T-helper 2 cell treated with Interferon-gamma antibody and Interleukin-4, amounts not matched to agents 100 ng/mL and 5 ng/mL, for 36 hours (primary cell): ENCODE measurements around the gene TRIM4. TPM values are rescaled to one million over a fixed set of nuclear protein-coding genes. Genes with fewer than 3 reads are reported as not detected.
"Not testable (repeated sequence)": the region's sequence is repeated elsewhere in the genome, so short reads cannot be mapped to it uniquely, and the experiment has no call there.

Experiments used
- intact Hi-C: fragments of 100-400 bp; cut with micrococcal nuclease; formaldehyde crosslinking; loops from one replicate; pipeline ENCODE4 v1.15.1; 2023
- total RNA-seq: library from RNA; stranded (reverse); gene quantifications from 2 replicates; pipeline ENCODE4 v1.2.3, GENCODE V29; 2022

TRIM4 gene, protein sequence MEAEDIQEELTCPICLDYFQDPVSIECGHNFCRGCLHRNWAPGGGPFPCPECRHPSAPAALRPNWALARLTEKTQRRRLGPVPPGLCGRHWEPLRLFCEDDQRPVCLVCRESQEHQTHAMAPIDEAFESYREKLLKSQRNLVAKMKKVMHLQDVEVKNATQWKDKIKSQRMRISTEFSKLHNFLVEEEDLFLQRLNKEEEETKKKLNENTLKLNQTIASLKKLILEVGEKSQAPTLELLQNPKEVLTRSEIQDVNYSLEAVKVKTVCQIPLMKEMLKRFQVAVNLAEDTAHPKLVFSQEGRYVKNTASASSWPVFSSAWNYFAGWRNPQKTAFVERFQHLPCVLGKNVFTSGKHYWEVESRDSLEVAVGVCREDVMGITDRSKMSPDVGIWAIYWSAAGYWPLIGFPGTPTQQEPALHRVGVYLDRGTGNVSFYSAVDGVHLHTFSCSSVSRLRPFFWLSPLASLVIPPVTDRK
- 27.3 and 28.3 TPM in 2 replicates for total RNA-seq

DNA sequence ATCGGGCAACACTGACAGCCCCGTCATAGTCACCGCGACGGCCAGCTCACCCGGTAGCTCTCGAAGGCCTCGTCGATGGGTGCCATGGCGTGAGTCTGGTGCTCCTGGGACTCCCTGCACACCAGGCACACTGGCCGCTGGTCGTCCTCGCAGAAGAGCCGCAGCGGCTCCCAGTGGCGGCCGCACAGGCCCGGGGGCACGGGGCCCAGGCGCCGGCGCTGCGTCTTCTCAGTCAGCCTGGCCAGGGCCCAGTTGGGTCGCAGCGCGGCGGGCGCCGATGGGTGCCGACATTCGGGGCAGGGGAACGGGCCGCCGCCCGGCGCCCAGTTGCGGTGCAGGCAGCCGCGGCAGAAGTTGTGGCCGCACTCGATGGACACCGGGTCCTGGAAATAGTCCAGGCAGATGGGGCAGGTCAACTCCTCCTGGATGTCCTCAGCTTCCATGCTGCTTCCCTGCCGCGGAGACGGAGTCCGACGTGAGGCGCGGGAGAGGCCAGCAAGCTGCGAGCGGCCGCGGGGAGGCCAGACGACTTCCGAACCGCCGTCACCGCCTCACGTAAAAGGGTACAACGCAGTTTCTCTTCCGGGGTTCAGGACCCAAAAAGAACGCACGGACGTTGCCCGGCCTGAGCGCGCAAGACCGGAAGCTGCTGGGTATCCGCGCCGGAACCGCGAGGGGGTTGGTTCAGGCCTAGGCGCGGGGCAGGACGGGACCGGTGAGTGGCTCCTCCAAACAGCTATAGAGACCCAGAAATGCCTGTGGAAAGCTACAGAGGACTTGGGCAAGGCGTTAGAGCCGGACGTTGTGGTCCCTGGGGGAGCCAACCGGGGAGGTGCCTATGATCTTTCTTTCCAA, at the start of gene TRIM4:
Gene TRIM4 (minus strand): TSS at position 572 of the 855 bp plus-strand sequence. CDS start 129 bp downstream, at position 443.
- intact Hi-C loops: loop anchor here (1.0 to 2.0 kb wide), 4 partner anchors 10 to 208 kb away; partner anchors contain the start of genes GJC3, MBLAC1, ZNF3 and ZSCAN21

- intact Hi-C loops: no loop called here
Observed at GRCh38 chr7:99958564-99959227, 39.4 kb upstream of the TRIM4 start.

GRCh38 chr7:99955247-99955646, 35.9 kb upstream of the TRIM4 start:
- intact Hi-C loops: no loop called here

DNA sequence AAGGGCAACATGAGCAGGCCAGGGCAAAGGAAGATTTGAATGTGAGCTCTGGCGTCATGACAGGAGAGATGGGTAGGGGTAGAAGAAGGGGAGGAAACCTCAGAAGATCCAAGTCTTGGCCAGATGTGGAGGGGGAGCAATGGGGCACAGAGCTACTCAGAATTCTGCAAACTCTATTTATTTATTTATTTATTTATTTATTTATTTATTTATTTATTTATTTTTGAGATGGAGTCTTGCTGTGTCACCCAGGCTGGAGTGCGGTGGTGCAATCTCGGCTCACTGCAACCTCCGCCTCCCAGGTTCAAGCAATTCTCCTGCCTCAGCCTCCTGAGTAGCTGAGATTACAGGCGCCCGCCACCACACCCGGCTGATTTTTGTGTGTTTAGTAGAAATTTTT, 35.3 kb upstream of the TRIM4 start:
- intact Hi-C loops: not testable (repeated sequence)

DNA sequence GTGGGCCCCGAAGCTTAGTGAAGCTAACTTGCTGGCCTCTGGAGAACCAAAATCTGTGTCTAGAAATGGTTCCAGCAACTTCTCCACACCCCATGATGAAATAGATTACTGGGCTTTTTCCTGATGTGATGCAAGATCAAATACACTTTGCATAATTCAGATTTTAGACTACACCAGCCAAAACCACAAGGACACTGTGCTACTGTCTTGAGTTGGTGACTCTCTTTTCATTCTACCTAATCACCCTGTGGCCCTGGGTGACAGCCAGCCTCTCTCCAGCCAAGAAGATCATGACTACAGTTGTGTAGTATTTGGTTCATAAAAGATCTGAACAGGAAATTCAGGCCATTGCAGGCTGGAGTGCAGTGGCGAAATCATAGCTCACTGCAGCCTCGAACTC, 34.3 kb upstream of the TRIM4 start:
- intact Hi-C loops: no loop called here

GRCh38 chr7:99952649-99953048, 33.3 kb upstream of the TRIM4 start:
- intact Hi-C loops: not testable (repeated sequence)

GRCh38 chr7:99950819-99951218, 31.5 kb upstream of the TRIM4 start:
- intact Hi-C loops: not testable (repeated sequence)

- intact Hi-C loops: no loop called here
Observed at GRCh38 chr7:99949645-99950228, 30.4 kb upstream of the TRIM4 start.

DNA sequence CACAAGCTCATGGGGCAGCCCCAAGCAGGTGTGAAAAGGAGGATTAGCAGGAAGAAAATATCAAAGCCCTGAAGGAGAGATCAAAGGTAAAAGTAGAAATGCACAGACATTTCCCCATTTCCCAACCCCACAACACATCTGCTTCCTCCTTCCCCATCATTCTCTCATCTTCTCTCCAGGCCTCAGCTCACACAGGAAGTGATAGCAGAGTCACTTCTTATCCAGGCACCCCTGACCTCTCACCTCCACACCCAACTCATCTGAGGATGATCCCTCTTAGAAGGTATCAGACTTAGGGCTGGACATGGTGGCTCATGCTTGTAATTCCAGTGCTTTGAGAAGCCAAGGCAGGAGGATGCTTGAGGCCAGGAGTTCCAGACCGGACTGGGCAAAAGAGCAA, 28.3 kb upstream of the TRIM4 start:
- intact Hi-C loops: no loop called here

GRCh38 chr7:99944497-99945070, 25.3 kb upstream of the TRIM4 start:
- intact Hi-C loops: no loop called here

DNA sequence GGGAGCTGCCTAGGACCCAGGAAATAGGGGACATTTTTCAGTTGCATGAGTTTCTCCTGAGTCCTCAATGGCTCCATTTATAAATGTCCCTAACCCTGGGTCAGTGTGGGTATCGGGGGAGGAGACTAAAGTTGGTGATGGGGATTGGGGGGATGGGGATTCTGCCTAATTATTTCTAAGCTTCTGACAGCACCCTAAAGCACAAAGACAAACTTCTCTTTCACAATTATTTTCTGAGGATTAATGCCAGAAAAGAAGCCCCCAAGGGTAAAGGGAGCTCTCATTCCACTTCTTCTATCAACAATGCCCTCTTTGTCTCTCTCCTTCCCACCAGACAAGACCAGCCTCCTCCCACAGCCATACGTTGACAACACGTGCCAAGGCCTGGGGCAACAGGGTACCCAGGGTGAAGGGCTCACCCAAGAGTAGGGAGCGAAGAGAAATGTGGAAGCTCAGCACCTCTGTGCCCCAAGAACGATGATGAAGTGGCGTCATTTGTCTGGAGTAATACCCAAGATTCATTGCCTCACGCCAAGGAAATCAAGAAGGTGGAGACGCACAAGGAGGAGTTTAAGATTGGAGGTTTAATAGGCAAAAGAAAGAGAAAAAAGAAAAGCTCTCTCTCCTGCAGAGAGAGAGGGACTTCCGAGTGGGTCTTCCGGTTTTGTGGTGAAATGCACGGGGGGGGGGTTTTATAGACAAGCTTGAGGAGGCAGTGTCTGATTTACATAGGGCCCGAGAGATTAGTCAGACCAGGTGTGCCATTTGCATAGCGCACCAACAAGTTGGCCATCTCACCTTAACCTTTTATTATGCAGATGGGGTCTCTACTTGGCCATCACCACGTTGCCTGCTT, 24.5 kb upstream of the TRIM4 start:
- intact Hi-C loops: no loop called here

DNA sequence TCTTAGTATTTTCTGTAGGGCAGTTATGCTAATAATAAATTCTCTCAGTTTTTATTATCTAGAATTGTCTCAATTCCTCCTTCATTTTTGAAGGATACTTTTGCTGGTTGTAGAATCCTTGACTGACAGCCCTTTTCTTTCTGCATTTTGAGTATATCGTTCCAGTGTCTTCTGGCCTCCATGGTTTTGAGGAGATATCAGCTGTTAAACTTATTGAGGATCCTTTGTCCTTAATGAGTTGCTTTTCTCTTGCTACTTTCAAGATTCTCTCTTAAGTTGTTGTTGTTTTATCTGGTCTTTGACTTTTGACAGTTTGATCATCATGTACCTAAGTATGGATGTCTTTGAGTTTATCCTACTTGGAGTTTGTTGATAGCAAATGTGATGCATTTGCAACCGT, 19.0 kb upstream of the TRIM4 start:
- intact Hi-C loops: no loop called here

GRCh38 chr7:99935009-99935408, 15.7 kb upstream of the TRIM4 start:
- intact Hi-C loops: not testable (repeated sequence)

GRCh38 chr7:99930376-99930775, 11.0 kb upstream of the TRIM4 start:
- intact Hi-C loops: no loop called here

- intact Hi-C loops: loop anchor here (1.0 kb wide), 1 partner anchor 10 kb away; the partner anchor contains the start of gene TRIM4
Observed at GRCh38 chr7:99929730-99930053, 10.4 kb upstream of the TRIM4 start.

DNA sequence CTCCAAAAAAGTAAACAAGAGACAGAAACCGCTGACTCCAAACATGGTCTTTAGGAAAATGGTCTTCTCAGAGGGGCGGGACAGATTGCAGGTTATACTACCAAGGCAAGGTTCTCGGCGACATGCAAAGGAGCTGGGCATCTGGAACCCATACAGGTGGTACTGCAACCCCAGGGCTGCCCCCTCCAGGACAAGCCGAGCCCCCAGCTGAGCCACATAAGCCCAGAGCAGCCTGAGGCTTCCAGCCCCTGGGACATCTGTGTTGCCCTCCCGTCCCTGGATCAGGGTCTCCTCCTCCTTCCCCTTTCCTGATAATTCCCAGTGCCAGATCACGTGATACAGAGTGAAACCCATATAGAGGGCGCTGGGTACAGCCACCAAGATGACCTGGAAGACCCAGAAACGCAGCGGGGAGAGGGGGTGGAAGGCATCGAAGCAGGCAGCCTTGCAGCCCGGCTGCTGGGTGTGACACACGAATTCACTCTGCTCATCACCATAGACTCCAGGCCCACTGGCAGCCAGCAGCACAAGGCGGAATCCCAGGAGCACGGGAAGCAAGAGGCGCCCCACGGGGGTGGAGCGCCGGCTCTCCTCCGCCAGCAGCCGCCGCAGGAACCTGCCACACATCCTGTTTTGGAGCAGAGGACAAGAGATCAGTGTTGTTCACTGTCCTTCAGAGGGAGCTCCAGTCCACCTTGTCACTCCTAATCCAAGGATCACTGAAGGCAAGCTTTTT, 9.8 kb upstream of the TRIM4 start, which contains the start of gene GJC3:
Gene GJC3 (minus strand): TSS at position 627 of the 736 bp plus-strand sequence. CDS start 0 bp downstream, at position 627.
- intact Hi-C loops: loop anchor here (1.0 kb wide), 1 partner anchor 10 kb away; the partner anchor contains the start of gene TRIM4

DNA sequence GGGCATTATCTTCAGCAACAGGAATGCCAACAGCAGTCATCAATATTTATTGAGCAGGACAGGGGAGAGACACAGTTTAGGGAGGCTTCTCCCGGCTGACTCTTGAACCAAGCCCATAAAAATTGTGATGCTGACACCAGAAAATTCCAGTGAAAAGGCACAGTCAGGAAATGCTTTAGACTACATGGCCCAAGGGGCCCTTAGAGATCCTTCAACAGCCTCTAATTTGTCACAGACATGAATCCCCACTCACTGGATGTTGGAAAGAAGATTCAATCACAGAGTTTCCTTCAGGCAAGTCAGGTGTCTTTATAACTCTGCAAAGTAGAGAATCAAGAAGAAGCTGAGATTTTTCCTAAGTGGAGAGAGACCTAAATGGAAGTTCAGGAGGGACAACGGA, 8.9 kb upstream of the TRIM4 start:
- intact Hi-C loops: no loop called here

- intact Hi-C loops: no loop called here
Observed at GRCh38 chr7:99927536-99927935, 8.2 kb upstream of the TRIM4 start.

DNA sequence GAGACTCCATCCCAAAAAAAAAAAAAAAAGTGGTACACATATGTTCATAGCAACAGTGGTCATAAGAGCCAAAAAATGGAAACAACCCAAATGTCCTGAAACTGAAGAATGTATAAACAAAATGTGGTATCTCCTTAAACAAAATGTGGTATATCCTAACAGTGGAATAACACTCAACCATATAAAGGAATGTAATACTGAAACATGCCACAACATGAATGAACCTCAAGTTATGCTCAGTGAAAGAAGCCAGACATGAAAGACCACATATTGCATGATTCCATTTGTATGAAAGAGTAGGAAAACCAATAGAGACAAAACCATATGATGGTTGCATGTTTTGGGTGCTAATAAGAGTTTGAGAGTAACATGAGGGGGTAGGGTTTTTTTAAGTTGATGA, 7.0 kb upstream of the TRIM4 start:
- intact Hi-C loops: no loop called here
